ENCODE results near the gene ZBTB4. TPM values are rescaled to one million over a fixed set of nuclear protein-coding genes. Genes with fewer than 3 reads are reported as not detected.

The ZBTB4 gene
- total RNA-seq, 1 experiment from 2014 or later: 19.9 TPM

DNA sequence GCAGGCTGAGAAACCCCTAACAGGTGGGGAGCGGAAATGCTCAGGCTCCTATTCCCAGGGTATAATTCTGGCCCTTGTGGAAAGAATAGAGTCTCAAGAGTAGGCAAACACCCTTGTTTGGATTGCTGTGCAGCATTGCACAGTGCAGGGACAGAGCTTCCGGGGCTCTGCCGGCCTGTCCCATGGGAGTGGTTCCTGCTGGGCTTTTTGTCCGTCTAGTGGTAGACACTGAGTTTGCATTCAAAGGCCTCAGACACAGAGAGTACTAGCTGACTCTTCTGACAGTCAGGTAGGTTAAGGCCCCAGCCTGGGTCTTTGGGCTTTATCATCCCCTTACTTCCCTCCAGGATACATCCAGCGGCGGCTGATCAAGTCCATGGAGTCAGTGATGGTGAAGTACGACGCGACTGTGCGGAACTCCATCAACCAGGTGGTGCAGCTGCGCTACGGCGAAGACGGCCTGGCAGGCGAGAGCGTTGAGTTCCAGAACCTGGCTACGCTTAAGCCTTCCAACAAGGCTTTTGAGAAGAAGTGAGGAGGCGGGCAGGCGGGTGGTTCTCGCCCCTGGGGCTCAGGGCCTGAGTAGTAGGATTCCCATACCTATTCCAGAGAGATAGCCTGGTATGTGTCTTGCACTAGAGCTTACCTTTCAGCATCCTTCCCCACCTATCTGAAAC, 22.9 kb upstream of the ZBTB4 start:
- Histone ChIP-seq H3K9me3 (replicated peaks) (no peaks in the 10 kb centered on the region), H3K27ac (no peak overlapping the region), H3K27me3 (replicated peaks) (no peaks in the 10 kb centered on the region), H3K4me3 (no peak overlapping the region), H3K4me1 (replicated peaks) (no peaks in the 10 kb centered on the region), H3K36me3 (peaks cover 100% of the 10 kb centered on the region)
- no peak for DNase-seq (ENCODE audit: low read depth in 1 of 2, low spot score in 2 of 2)

DNA sequence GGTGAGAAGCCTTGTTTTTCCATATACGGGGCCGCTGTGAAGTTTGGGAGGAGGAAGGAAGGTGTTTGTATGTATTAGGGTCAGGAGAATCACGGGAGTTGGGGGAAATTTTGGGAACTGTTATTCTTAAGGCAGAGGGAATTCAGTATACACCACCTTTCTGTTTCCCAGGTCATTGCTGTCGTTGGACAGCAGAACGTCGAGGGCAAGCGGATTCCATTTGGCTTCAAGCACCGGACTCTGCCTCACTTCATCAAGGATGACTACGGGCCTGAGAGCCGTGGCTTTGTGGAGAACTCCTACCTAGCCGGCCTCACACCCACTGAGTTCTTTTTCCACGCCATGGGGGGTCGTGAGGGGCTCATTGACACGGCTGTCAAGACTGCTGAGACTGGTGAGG, 22.3 kb upstream of the ZBTB4 start:
- no peaks in the 10 kb centered on the region for H3K9me3 ChIP-seq (replicated peaks)
- peaks cover 100% of the 10 kb centered on the region for H3K36me3 ChIP-seq
- no peak overlapping the region for H3K27ac ChIP-seq
- H3K4me3 ChIP-seq: no peak overlapping the region
- no peaks in the 10 kb centered on the region for H3K4me1 ChIP-seq (replicated peaks)
- H3K27me3 ChIP-seq (replicated peaks): no peaks in the 10 kb centered on the region
- no peak for DNase-seq (ENCODE audit: low read depth in 1 of 2, low spot score in 2 of 2)

GRCh38 chr17:7499161-7499560, 19.7 kb upstream of the ZBTB4 start:
- H3K9me3 ChIP-seq (replicated peaks): no peaks in the 10 kb centered on the region
- H3K36me3 ChIP-seq: peaks cover 96% of the 10 kb centered on the region
- no peak overlapping the region for H3K4me3 ChIP-seq
- no peaks in the 10 kb centered on the region for H3K4me1 ChIP-seq (replicated peaks)
- H3K27ac ChIP-seq: no peak overlapping the region
- no peak for DNase-seq (ENCODE audit: low read depth in 1 of 2, low spot score in 2 of 2)
- no peaks in the 10 kb centered on the region for H3K27me3 ChIP-seq (replicated peaks)

DNA sequence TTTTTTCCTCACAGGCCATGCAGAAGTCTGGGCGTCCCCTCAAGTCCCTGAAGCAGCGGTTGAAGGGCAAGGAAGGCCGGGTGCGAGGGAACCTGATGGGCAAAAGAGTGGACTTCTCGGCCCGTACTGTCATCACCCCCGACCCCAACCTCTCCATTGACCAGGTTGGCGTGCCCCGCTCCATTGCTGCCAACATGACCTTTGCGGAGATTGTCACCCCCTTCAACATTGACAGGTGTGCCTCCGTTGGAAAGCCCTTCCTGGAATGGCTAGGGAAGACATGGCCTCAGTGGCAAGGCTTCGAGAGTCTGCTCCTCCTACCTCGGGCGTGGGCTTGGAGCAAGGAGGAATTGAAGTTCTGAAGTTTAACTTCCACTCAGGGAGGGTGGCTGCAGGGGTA, 18.2 kb upstream of the ZBTB4 start:
- Histone ChIP-seq H3K27me3 (replicated peaks) (no peaks in the 10 kb centered on the region), H3K9me3 (replicated peaks) (no peaks in the 10 kb centered on the region), H3K36me3 (peaks cover 90% of the 10 kb centered on the region), H3K27ac (no peak overlapping the region), H3K4me1 (replicated peaks) (no peaks in the 10 kb centered on the region), H3K4me3 (no peak overlapping the region)
- no peak for DNase-seq (ENCODE audit: low read depth in 1 of 2, low spot score in 2 of 2)

DNA sequence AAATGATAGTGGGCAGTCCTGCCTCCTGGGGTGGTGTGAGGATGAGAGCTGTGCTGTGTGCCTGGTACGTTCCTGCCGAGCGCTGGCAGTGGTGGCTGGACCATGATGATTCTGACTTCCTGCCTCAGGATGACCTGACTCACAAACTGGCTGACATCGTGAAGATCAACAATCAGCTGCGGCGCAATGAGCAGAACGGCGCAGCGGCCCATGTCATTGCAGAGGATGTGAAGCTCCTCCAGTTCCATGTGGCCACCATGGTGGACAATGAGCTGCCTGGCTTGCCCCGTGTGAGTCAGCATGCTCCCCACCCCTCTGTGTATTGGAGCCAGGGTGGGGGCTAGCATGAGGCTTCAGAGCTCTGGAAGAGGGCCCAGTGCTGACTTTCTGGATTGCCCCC, 17.8 kb upstream of the ZBTB4 start:
- Histone ChIP-seq H3K4me3 (no peak overlapping the region), H3K27me3 (replicated peaks) (no peaks in the 10 kb centered on the region), H3K4me1 (replicated peaks) (no peaks in the 10 kb centered on the region), H3K9me3 (replicated peaks) (no peaks in the 10 kb centered on the region), H3K27ac (no peak overlapping the region), H3K36me3 (peaks cover 86% of the 10 kb centered on the region)
- DNase-seq (ENCODE audit: low read depth in 1 of 2, low spot score in 2 of 2): no peak

- Histone ChIP-seq H3K9me3 (replicated peaks) (no peaks in the 10 kb centered on the region), H3K36me3 (peaks cover 86% of the 10 kb centered on the region)
- no peak for DNase-seq (ENCODE audit: low read depth in 1 of 2, low spot score in 2 of 2)
Measured at GRCh38 chr17:7496470-7497183, 17.2 kb upstream of the ZBTB4 start.

GRCh38 chr17:7495906-7496434, 16.5 kb upstream of the ZBTB4 start:
- no peak for DNase-seq (ENCODE audit: low read depth in 1 of 2, low spot score in 2 of 2)

More at GRCh38 chr17:7496470-7497183, 17.2 kb upstream of the ZBTB4 start:
- H3K27ac ChIP-seq: no peak overlapping the region
- H3K27me3 ChIP-seq (replicated peaks): no peaks in the 10 kb centered on the region
- H3K4me3 ChIP-seq: no peak overlapping the region
- H3K4me1 ChIP-seq (replicated peaks): no peaks in the 10 kb centered on the region

GRCh38 chr17:7493941-7494340, 14.5 kb upstream of the ZBTB4 start:
- no peaks in the 10 kb centered on the region for H3K4me1 ChIP-seq (replicated peaks)
- H3K9me3 ChIP-seq (replicated peaks): no peaks in the 10 kb centered on the region
- H3K36me3 ChIP-seq: peaks cover 80% of the 10 kb centered on the region
- DNase-seq (ENCODE audit: low read depth in 1 of 2, low spot score in 2 of 2): no peak
- no peak overlapping the region for H3K4me3 ChIP-seq
- no peaks in the 10 kb centered on the region for H3K27me3 ChIP-seq (replicated peaks)
- H3K27ac ChIP-seq: no peak overlapping the region

More at GRCh38 chr17:7495906-7496434, 16.5 kb upstream of the ZBTB4 start:
- peaks cover 85% of the 10 kb centered on the region for H3K36me3 ChIP-seq
- H3K4me1 ChIP-seq (replicated peaks): no peaks in the 10 kb centered on the region
- H3K9me3 ChIP-seq (replicated peaks): no peaks in the 10 kb centered on the region
- no peak overlapping the region for H3K4me3 ChIP-seq
- H3K27me3 ChIP-seq (replicated peaks): no peaks in the 10 kb centered on the region
- no peak overlapping the region for H3K27ac ChIP-seq

GRCh38 chr17:7491583-7491982, 12.2 kb upstream of the ZBTB4 start:
- DNase-seq (ENCODE audit: low read depth in 1 of 2, low spot score in 2 of 2): no peak
- H3K36me3 ChIP-seq: peaks cover 72% of the 10 kb centered on the region
- H3K27me3 ChIP-seq (replicated peaks): no peaks in the 10 kb centered on the region
- peaks cover 4% of the 10 kb centered on the region for H3K4me1 ChIP-seq (replicated peaks)
- no peak overlapping the region for H3K4me3 ChIP-seq
- H3K27ac ChIP-seq: no peak overlapping the region
- no peaks in the 10 kb centered on the region for H3K9me3 ChIP-seq (replicated peaks)

GRCh38 chr17:7490144-7490543, 10.7 kb upstream of the ZBTB4 start:
- H3K4me3 ChIP-seq: no peak overlapping the region
- DNase-seq (ENCODE audit: low read depth in 1 of 2, low spot score in 2 of 2): no peak
- peaks cover 65% of the 10 kb centered on the region for H3K36me3 ChIP-seq
- peaks cover 14% of the 10 kb centered on the region for H3K4me1 ChIP-seq (replicated peaks)
- no peaks in the 10 kb centered on the region for H3K9me3 ChIP-seq (replicated peaks)
- H3K27me3 ChIP-seq (replicated peaks): no peaks in the 10 kb centered on the region
- no peak overlapping the region for H3K27ac ChIP-seq

- no peak for DNase-seq (ENCODE audit: low read depth in 1 of 2, low spot score in 2 of 2)
- Histone ChIP-seq H3K9me3 (replicated peaks) (no peaks in the 10 kb centered on the region), H3K36me3 (peaks cover 40% of the 10 kb centered on the region), H3K27ac (no peak overlapping the region), H3K27me3 (replicated peaks) (no peaks in the 10 kb centered on the region), H3K4me1 (replicated peaks) (peaks cover 23% of the 10 kb centered on the region), H3K4me3 (peak overlapping the region; percentile 56)
Measured at GRCh38 chr17:7486181-7486580, 6.8 kb upstream of the ZBTB4 start.

- no peaks in the 10 kb centered on the region for H3K9me3 ChIP-seq (replicated peaks)
- peaks cover 36% of the 10 kb centered on the region for H3K4me1 ChIP-seq (replicated peaks)
- H3K27me3 ChIP-seq (replicated peaks): no peaks in the 10 kb centered on the region
- peak overlapping the region; percentile 100 for H3K27ac ChIP-seq
- peak overlapping the region; percentile 56 for H3K4me3 ChIP-seq
- H3K36me3 ChIP-seq: peaks cover 33% of the 10 kb centered on the region
- no peak for DNase-seq (ENCODE audit: low read depth in 1 of 2, low spot score in 2 of 2)
Measured at GRCh38 chr17:7484919-7485377, 5.5 kb upstream of the ZBTB4 start.

DNA sequence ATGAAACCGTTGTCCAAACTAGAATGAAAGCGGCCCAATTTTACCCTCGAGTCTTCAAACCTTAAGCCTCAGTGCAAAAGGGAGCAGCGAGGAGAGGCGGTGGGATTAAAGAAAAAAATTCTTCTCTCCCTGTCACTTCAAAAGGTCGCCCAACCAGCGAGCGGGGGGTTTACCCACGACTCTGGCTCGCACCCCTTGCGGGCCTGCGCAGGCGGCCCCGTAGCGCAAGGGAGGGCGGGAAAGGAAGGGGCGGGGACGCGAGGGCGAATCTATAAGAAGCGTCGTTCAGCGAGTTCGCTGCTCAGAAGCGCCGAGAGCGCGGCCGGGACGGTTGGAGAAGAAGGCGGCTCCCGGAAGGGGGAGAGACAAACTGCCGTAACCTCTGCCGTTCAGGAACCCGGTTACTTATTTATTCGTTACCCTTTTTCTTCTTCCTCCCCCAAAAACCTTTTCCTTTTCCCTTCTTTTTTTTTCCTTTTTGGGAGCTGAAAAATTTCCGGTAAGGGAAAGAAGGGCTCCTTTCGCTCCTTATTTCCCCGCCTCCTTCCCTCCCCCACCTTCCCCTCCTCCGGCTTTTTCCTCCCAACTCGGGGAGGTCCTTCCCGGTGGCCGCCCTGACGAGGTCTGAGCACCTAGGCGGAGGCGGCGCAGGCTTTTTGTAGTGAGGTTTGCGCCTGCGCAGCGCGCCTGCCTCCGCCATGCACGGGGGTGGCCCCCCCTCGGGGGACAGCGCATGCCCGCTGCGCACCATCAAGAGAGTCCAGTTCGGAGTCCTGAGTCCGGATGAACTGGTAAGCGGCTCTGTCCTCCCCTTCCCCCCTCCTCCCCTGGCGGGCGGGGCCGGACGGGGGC, 4.9 kb upstream of the ZBTB4 start, which contains the start of gene POLR2A:
Gene POLR2A (plus strand): TSS at position 300 of the 852 bp plus-strand sequence.
- Histone ChIP-seq H3K4me3 (peak within 1 kb of the TSS; percentile 56), H3K27ac (peak within 1 kb of the TSS; percentile 100), H3K9me3 (replicated peaks) (no peaks in the 10 kb centered on the region), H3K4me1 (replicated peaks) (peaks cover 40% of the 10 kb centered on the region), H3K27me3 (replicated peaks) (no peaks in the 10 kb centered on the region), H3K36me3 (peaks cover 27% of the 10 kb centered on the region)
- peak; percentile 97 to 99 for DNase-seq (ENCODE audit: low read depth in 1 of 2, low spot score in 2 of 2)
